Prostate gland (tissue), 2 donors: Measurements from ENCODE around the gene NDP. TPM values are rescaled to one million over a fixed set of nuclear protein-coding genes. Genes with fewer than 3 reads are reported as not detected.

Source experiments
- DNase-seq: peaks from one replicate; pipeline ENCODE4 v3.0.0-alpha.2; 2019; ENCODE audit warnings: low spot score
- H3K27ac ChIP-seq, 2 donors: fragments of 200-600 bp; sonication (generic); 2 replicates each; pipeline ENCODE4 v1.5.1; 2017 to 2019
- H3K27me3 ChIP-seq: fragments of 200-600 bp; sonication (generic); replicated peaks from 2 replicates; pipeline ENCODE4 v1.5.1; 2019; ENCODE audit not compliant: insufficient read depth
- H3K36me3 ChIP-seq, 2 donors: fragments of 200-600 bp; sonication (generic); 1 replicate in 1 of 2; 2 replicates in 1 of 2; pipeline versions ENCODE4 v1.5.1 to v1.8.1; 2017 to 2019
- H3K4me1 ChIP-seq: fragments of 200-600 bp; sonication (generic); replicated peaks from 2 replicates; pipeline ENCODE4 v1.5.1; 2019
- H3K4me3 ChIP-seq, 2 donors: fragments of 200-600 bp; sonication (generic); 2 replicates each; pipeline ENCODE4 v1.5.1; 2017 to 2019
- H3K9me3 ChIP-seq: fragments of 200-600 bp; sonication (generic); 2 replicates; pipeline ENCODE4 v1.5.1; 2017
- POLR2A ChIP-seq: fragments of 450-650 bp; IDR thresholded peaks from one replicate; pipeline ENCODE4 v1.6.1; 2016; ENCODE audit warnings: antibody characterized with exemption, mild to moderate bottlenecking
- POLR2AphosphoS5 ChIP-seq: sonication (generic); formaldehyde crosslinking; IDR thresholded peaks from one replicate; pipeline ENCODE4 v1.6.1; 2017; ENCODE audit warnings: antibody characterized with exemption
- WGBS: methylation state at CpG from one replicate; pipeline ENCODE4 v1.1.5; 2018; 5-methylcytosine and 5-hydroxymethylcytosine counted together
- intact Hi-C: fragments of 100-400 bp; cut with DNase I; formaldehyde crosslinking; loops from one replicate; pipeline ENCODE4 v1.14.2; 2022
- total RNA-seq, 2 donors: library from RNA; depleted of rRNA; stranded (reverse); fragments of >200 nt; gene quantifications; one replicate each; pipeline ENCODE4 v1.1.0, GENCODE V29; 2016
- TF ChIP-seq, protein P1 (sequence below), 4 experiments: fragments of 200-600 bp in 2 of 4; fragments of 450-650 bp in 2 of 4; sonication (generic) in 2 of 4; IDR thresholded peaks; 1 replicate in 3 of 4; 2 replicates in 1 of 4; pipeline ENCODE4 v1.5.1; 2016 to 2019; ENCODE audit warnings: antibody characterized with exemption in 4 of 4, mild to moderate bottlenecking in 2 of 4, moderate library complexity in 2 of 4

Gene NDP
- total RNA-seq, 2 donors from 2014 or later = 3.3 to 4.6 TPM

DNA sequence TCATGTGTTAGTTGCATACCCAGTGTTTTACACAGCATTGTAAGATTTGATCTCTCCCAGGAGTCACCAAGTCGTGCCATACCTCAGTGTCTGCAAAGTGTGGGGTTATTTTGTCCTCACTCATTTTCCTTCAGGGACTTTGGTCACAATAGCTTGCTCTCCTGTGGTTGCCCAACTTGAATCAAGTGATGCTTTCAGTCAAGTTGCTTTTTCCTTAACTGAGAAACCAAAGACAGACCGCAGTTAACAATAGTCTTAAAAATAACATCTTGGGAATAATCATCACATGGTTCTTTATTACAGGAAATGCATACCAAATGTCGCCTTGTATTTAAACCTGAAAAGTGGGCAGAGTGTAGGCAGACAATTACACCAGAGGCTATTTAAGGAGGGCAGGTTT is 44.5 kb upstream of the NDP start:
- WGBS = 72% methylated on average over 3 of the region's 3 CpGs
- intact Hi-C loops = no loop called here
- Histone ChIP-seq H3K4me1 (no peaks in the 10 kb centered on the region), H3K36me3 (no peaks in the 10 kb centered on the region), H3K27me3 (no peaks in the 10 kb centered on the region), H3K9me3 (no peaks in the 10 kb centered on the region), H3K27ac (no peak overlapping the region), H3K4me3 (no peak overlapping the region)
- TF ChIP-seq POLR2A (no peak), POLR2AphosphoS5 (no peak)
- TF ChIP-seq, protein P1, sequence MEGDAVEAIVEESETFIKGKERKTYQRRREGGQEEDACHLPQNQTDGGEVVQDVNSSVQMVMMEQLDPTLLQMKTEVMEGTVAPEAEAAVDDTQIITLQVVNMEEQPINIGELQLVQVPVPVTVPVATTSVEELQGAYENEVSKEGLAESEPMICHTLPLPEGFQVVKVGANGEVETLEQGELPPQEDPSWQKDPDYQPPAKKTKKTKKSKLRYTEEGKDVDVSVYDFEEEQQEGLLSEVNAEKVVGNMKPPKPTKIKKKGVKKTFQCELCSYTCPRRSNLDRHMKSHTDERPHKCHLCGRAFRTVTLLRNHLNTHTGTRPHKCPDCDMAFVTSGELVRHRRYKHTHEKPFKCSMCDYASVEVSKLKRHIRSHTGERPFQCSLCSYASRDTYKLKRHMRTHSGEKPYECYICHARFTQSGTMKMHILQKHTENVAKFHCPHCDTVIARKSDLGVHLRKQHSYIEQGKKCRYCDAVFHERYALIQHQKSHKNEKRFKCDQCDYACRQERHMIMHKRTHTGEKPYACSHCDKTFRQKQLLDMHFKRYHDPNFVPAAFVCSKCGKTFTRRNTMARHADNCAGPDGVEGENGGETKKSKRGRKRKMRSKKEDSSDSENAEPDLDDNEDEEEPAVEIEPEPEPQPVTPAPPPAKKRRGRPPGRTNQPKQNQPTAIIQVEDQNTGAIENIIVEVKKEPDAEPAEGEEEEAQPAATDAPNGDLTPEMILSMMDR (IDR thresholded peaks at IDR 0.05) = no peak
- DNase-seq = no peak

DNA sequence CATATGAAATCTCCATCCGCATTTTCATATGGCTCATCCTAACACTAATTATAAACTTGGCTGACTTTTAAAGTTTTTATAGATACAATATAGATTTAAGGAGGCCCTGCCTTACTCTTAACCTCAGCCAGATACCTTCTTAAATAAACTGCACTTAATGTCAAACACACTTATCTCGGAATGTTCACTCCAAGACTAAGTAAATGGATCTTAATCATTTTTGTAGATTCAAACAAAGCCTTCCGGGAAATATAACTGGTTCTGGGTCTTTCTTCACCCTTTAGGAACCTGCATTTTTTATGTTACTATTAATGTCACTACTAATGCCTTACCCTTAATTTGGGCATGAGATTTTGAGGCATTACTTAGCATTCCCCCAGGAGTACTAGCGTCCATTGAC is 43.7 kb upstream of the NDP start:
- TF ChIP-seq POLR2A = no peak
- TF ChIP-seq, protein P1 (IDR thresholded peaks at IDR 0.05) = no peak
- no peak for TF ChIP-seq POLR2AphosphoS5

DNA sequence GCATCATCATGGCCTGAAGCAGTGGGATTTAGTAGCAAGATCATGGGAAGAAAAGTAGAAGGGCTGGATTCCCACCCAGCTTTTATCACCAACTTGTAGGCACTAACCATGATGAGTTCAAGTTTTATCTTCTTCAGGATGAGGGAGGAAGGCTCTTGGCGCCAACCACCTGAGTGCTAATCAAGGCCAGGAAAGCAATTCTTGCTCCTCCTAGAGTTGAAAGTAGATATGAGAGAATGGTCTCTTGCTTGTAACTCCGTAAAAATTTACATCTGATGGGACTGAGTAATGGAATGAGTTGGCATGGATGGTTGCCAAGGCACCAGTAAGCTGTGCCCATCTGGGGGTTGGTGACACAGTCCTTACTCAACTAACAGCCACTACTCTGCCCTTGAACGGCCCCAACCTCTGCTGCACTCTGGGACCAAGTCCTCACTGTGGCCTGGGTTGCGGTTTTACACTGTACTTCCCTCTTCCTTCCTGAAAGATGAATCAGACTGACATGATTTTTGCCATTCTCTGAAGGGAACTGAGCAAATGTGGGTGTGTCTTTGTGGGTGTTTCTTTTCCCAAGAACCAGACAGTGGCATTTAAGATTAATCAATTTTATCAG is 39.4 kb upstream of the NDP start:
- TF ChIP-seq POLR2AphosphoS5 (no peak), POLR2A (no peak)
- TF ChIP-seq, protein P1 (IDR thresholded peaks at IDR 0.05) = no peak
- Histone ChIP-seq H3K9me3 (no peaks in the 10 kb centered on the region), H3K4me3 (no peak overlapping the region), H3K4me1 (no peaks in the 10 kb centered on the region), H3K36me3 (no peaks in the 10 kb centered on the region), H3K27me3 (no peaks in the 10 kb centered on the region), H3K27ac (no peak overlapping the region)
- intact Hi-C loops = no loop called here
- DNase-seq = no peak
- WGBS = 82% methylated on average over 4 of the region's 4 CpGs

More for the DNA sequence above, 43.7 kb upstream of the NDP start:
- no peak for DNase-seq
- no peaks in the 10 kb centered on the region for H3K4me1 ChIP-seq
- H3K9me3 ChIP-seq = no peaks in the 10 kb centered on the region
- H3K27me3 ChIP-seq = no peaks in the 10 kb centered on the region
- intact Hi-C loops = no loop called here
- 67% methylated on average over 4 of the region's 4 CpGs for WGBS
- H3K4me3 ChIP-seq = no peak overlapping the region
- H3K27ac ChIP-seq = no peak overlapping the region
- H3K36me3 ChIP-seq = no peaks in the 10 kb centered on the region

DNA sequence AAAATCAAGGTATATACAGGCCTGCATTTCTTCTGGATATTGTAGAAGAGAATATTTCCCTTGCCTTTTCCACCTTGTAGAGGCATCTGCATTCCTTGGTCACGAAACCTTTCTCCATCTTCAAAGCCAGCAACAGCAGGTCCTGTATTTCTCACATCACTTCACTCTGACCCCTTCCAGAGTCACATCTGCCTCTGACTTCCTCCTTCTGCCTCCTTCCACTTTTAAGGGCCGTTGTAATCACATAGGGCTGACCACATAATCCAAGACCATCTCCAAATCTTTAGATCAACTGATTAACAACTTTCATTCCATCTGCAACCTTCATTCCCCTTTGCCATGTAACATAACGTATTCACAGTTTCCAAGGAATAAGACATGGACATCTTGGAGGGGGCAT is 38.3 kb upstream of the NDP start:
- Histone ChIP-seq H3K4me1 (no peaks in the 10 kb centered on the region), H3K36me3 (no peaks in the 10 kb centered on the region), H3K27ac (no peak overlapping the region), H3K4me3 (no peak overlapping the region), H3K9me3 (no peaks in the 10 kb centered on the region), H3K27me3 (no peaks in the 10 kb centered on the region)
- 81% methylated on average over 3 of the region's 3 CpGs for WGBS
- TF ChIP-seq POLR2AphosphoS5 = no peak
- no peak for TF ChIP-seq POLR2A
- TF ChIP-seq, protein P1 (IDR thresholded peaks at IDR 0.05) = no peak
- intact Hi-C loops = no loop called here
- no peak for DNase-seq

DNA sequence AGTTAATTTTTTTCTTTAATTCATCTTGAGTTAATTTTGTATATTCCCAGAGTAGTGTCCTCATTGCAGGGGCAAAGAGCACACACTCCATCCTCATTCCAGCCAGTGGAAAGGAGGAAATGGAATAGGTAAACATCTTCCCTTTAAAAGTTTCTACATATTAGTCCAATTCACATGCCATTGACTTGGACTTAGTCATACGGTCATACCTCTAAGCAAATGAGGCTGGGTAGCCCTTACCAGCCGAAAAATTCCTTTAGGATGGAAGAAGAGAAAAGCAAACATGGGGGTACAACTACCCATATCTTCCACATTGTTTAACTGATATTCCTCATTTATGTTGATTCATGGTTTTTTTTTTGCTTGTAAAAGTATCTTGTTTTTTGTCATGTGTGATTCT is 37.4 kb upstream of the NDP start:
- intact Hi-C loops = no loop called here
- no peaks in the 10 kb centered on the region for H3K4me1 ChIP-seq
- H3K9me3 ChIP-seq = no peaks in the 10 kb centered on the region
- TF ChIP-seq, protein P1 (IDR thresholded peaks at IDR 0.05) = no peak
- TF ChIP-seq POLR2AphosphoS5 (no peak), POLR2A (no peak)
- no peaks in the 10 kb centered on the region for H3K27me3 ChIP-seq
- H3K36me3 ChIP-seq = no peaks in the 10 kb centered on the region
- no peak overlapping the region for H3K27ac ChIP-seq
- DNase-seq = no peak
- no peak overlapping the region for H3K4me3 ChIP-seq
- 83% methylated on average over 2 of the region's 2 CpGs for WGBS
